ENCODE measurements around the gene PERM1. TPM values are rescaled to one million over a fixed set of nuclear protein-coding genes. Genes with fewer than 3 reads are reported as not detected.

The PERM1 gene
- total and polyA plus RNA-seq, 2 of the 13 experiments (the other 11 are each of a cell fraction or from before 2014, with no cell fraction given), result 0.04 to 0.29 TPM

GRCh38 chr1:1013105-1013921 is 31.4 kb upstream of the PERM1 start, which contains the start of gene ISG15 (continued):
- 0 out of 2 replicates have a peak, but pooled peaks have one; percentile 28 for TF ChIP-seq ZNF292 (CRISPR knock-in tag; IDR thresholded peaks at IDR 0.05; ENCODE audit: borderline replicate concordance, low read depth)
- no peak for TF ChIP-seq ZNF446 (CRISPR knock-in tag; IDR thresholded peaks at IDR 0.05)
- no peak for TF ChIP-seq ZFP36L2 (CRISPR knock-in tag; IDR thresholded peaks at IDR 0.05)
- TF ChIP-seq ZSCAN9 (CRISPR knock-in tag; IDR thresholded peaks at IDR 0.05; ENCODE audit: borderline replicate concordance), result 0 out of 2 replicates have a peak, but pooled peaks have one; percentile 60
- TF ChIP-seq ZNF550 (CRISPR knock-in tag; IDR thresholded peaks at IDR 0.05; ENCODE audit: borderline replicate concordance), result no peak
- TF ChIP-seq GPBP1L1 (CRISPR knock-in tag; IDR thresholded peaks at IDR 0.05), result no peak
- no peak for TF ChIP-seq TARDBP (CRISPR knock-in tag; IDR thresholded peaks at IDR 0.05)
- peak; percentile 80 for TF ChIP-seq ZNF687 (CRISPR knock-in tag; IDR thresholded peaks at IDR 0.05)
- no peak for TF ChIP-seq ZNF672 (CRISPR knock-in tag; IDR thresholded peaks at IDR 0.05)
- no peak for TF ChIP-seq ARNT (IDR thresholded peaks at IDR 0.05)
- TF ChIP-seq HOMEZ (CRISPR knock-in tag; IDR thresholded peaks at IDR 0.05; ENCODE audit: low read depth), result peak; percentile 30; the same call in 1 of the 2 replicates
- TF ChIP-seq ZFX (CRISPR knock-in tag; IDR thresholded peaks at IDR 0.05; ENCODE audit: low read depth), result peak; percentile 69
- TF ChIP-seq HMG20B (CRISPR knock-in tag; conservative IDR thresholded peaks at IDR 0.05), result no peak
- TF ChIP-seq MEIS1 (CRISPR knock-in tag; IDR thresholded peaks at IDR 0.05; ENCODE audit: borderline replicate concordance), result peak; percentile 75; the same call in 1 of the 2 replicates
- TF ChIP-seq ZNF281 (CRISPR knock-in tag; IDR thresholded peaks at IDR 0.05; ENCODE audit: borderline replicate concordance), result no peak; the same call in 1 of the 2 replicates
- TF ChIP-seq ZNF597 (CRISPR knock-in tag; IDR thresholded peaks at IDR 0.05), result no peak
- TF ChIP-seq ZMYM4 (CRISPR knock-in tag; IDR thresholded peaks at IDR 0.05), result peak; percentile 51; the same call in 1 of the 2 replicates
- no peak for TF ChIP-seq MAFG (CRISPR knock-in tag; IDR thresholded peaks at IDR 0.05)
